ENCODE data around the gene HMGB4.

DNA sequence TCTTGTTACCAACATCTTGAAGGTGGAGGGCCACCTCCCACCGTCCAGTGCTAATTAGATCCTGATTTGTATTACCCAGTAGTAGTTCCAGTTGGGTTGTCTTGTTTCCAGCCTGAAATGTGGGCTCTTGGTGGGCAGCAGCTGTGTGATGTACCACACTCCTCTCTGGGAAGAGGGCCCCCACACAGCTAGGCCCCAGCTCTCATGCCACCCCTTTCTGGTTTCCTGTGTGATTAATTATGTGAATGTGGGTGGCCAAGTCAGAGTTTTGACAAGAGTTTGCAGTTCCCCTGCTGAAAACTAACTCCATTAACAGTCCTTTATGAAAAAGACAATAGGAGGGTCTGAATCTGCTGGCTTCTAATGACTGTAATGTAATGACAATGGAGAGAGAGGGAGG, 3.8 kb downstream of the HMGB4 start:
- TF ChIP-seq, protein P1, sequence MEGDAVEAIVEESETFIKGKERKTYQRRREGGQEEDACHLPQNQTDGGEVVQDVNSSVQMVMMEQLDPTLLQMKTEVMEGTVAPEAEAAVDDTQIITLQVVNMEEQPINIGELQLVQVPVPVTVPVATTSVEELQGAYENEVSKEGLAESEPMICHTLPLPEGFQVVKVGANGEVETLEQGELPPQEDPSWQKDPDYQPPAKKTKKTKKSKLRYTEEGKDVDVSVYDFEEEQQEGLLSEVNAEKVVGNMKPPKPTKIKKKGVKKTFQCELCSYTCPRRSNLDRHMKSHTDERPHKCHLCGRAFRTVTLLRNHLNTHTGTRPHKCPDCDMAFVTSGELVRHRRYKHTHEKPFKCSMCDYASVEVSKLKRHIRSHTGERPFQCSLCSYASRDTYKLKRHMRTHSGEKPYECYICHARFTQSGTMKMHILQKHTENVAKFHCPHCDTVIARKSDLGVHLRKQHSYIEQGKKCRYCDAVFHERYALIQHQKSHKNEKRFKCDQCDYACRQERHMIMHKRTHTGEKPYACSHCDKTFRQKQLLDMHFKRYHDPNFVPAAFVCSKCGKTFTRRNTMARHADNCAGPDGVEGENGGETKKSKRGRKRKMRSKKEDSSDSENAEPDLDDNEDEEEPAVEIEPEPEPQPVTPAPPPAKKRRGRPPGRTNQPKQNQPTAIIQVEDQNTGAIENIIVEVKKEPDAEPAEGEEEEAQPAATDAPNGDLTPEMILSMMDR (IDR thresholded peaks at IDR 0.05; ENCODE audit: low read length) = no peak
- no peak for TF ChIP-seq EZH2phosphoT487 (IDR thresholded peaks at IDR 0.05; ENCODE audit: low read length)
- TF ChIP-seq EZH2 (optimal IDR thresholded peaks at IDR 0.05; ENCODE audit: low read depth, low read length) = no peak
